GM23338 (cell line): ENCODE data around the gene CACNA1C. TPM values are rescaled to one million over a fixed set of nuclear protein-coding genes. Genes with fewer than 3 reads are reported as not detected.
A peak's percentile ranks its signal among the peaks of the same experiment; 100 is the strongest.

Experiments
- ATAC-seq: fragments of 200-7000 bp; cut with Tn5 transposase; 3 replicates; pipeline ENCODE4 v1.9.1; 2020
- DNase-seq: peaks from one replicate; pipeline ENCODE4 v3.0.0-alpha.2; 2015; ENCODE audit warnings: low spot score
- H2AFZ ChIP-seq: fragments of 200-600 bp; sonication (generic); 2 replicates; pipeline ENCODE4 v1.8.0; 2016; ENCODE audit warnings: antibody characterized with exemption, mild to moderate bottlenecking, moderate library complexity
- H3F3A ChIP-seq: fragments of 200-600 bp; sonication (generic); replicated peaks from 2 replicates; pipeline ENCODE4 v1.8.0; 2017; ENCODE audit warnings: antibody characterized with exemption, mixed run types, low read depth
- H3K27ac ChIP-seq: fragments of 200-600 bp; sonication (generic); 2 replicates; pipeline ENCODE4 v1.6.1; 2016; ENCODE audit warnings: low read depth
- H3K27me3 ChIP-seq: fragments of 200-600 bp; sonication (generic); 2 replicates; pipeline ENCODE4 v1.8.0; 2016; ENCODE audit warnings: mild to moderate bottlenecking, mixed run types, moderate library complexity; ENCODE audit not compliant: insufficient read depth
- H3K36me3 ChIP-seq: fragments of 200-600 bp; sonication (generic); 2 replicates; pipeline ENCODE4 v1.8.0; 2016; ENCODE audit warnings: mild to moderate bottlenecking; ENCODE audit not compliant: insufficient read depth
- H3K4me1 ChIP-seq: fragments of 200-600 bp; sonication (generic); 2 replicates; pipeline ENCODE4 v1.8.0; 2016; ENCODE audit warnings: mild to moderate bottlenecking, moderate library complexity; ENCODE audit not compliant: insufficient read depth
- H3K4me2 ChIP-seq: fragments of 200-600 bp; sonication (generic); 2 replicates; pipeline ENCODE4 v1.7.1; 2017; ENCODE audit warnings: mixed run types
- H3K4me3 ChIP-seq: fragments of 200-600 bp; sonication (generic); 2 replicates; pipeline ENCODE4 v1.6.1; 2016; ENCODE audit warnings: mixed run types
- H3K79me2 ChIP-seq: fragments of 200-600 bp; sonication (generic); replicated peaks from 2 replicates; pipeline ENCODE4 v1.8.0; 2017; ENCODE audit warnings: mild to moderate bottlenecking; ENCODE audit not compliant: insufficient read depth
- H3K9me2 ChIP-seq: fragments of 200-600 bp; sonication (generic); 2 replicates; pipeline ENCODE4 v1.8.0; 2017; ENCODE audit not compliant: insufficient read depth
- H4K20me1 ChIP-seq: fragments of 200-600 bp; sonication (generic); replicated peaks from 2 replicates; pipeline ENCODE4 v1.8.0; 2017; ENCODE audit warnings: mild to moderate bottlenecking; ENCODE audit not compliant: insufficient read depth
- H3K27ac Mint-ChIP-seq: 2 replicates; pipeline ENCODE4 v1.8.0; 2020; ENCODE audit warnings: inconsistent platforms, mild to moderate bottlenecking, moderate library complexity, mixed read lengths
- H3K27me3 Mint-ChIP-seq: 3 replicates; pipeline ENCODE4 v1.8.0; 2022; ENCODE audit warnings: low read depth, mild to moderate bottlenecking, moderate library complexity, mixed read lengths, inconsistent platforms; ENCODE audit not compliant: insufficient read depth, poor library complexity
- H3K36me3 Mint-ChIP-seq: 3 replicates; pipeline ENCODE4 v1.8.0; 2021; ENCODE audit warnings: low read depth, mild to moderate bottlenecking, inconsistent platforms, moderate library complexity, mixed read lengths
- H3K4me1 Mint-ChIP-seq: 3 replicates; pipeline ENCODE4 v1.8.0; 2020; ENCODE audit warnings: mild to moderate bottlenecking, inconsistent platforms, mixed read lengths
- H3K4me3 Mint-ChIP-seq: 3 replicates; pipeline ENCODE4 v1.8.0; 2021; ENCODE audit warnings: moderate library complexity, mild to moderate bottlenecking, inconsistent platforms, mixed read lengths
- H3K9me3 Mint-ChIP-seq: 3 replicates; pipeline ENCODE4 v1.8.0; 2020; ENCODE audit warnings: moderate library complexity, mild to moderate bottlenecking, inconsistent platforms, mixed read lengths
- EZH2phosphoT487 ChIP-seq: fragments of 200-600 bp; sonication (generic); IDR thresholded peaks from one replicate; pipeline ENCODE4 v1.8.1; 2018; ENCODE audit warnings: antibody characterized with exemption; ENCODE audit not compliant: unreplicated experiment
- STAT1 ChIP-seq: IDR thresholded peaks from one replicate; pipeline ENCODE4 v1.6.1; 2016; ENCODE audit warnings: antibody characterized with exemption; ENCODE audit not compliant: unreplicated experiment
- ZNF331 ChIP-seq: fragments of 250-450 bp; sonication (Bioruptor Pico); IDR thresholded peaks from 2 replicates; pipeline ENCODE4 v1.5.0; 2020; ENCODE audit warnings: low read depth, mild to moderate bottlenecking, moderate library complexity
- polyA plus RNA-seq: library from polyadenylated mRNA; unstranded; fragments of >200 nt; fragmentation: Nextera tagmentation; extraction: Ambion mirVana; gene quantifications from 2 replicates; pipeline ENCODE4 v1.2.1, GENCODE V29; 2016
- total RNA-seq: library from RNA; depleted of rRNA; stranded (reverse); fragments of >200 nt; shearing (Covaris generic); gene quantifications from 2 replicates; pipeline ENCODE4 v1.2.3, GENCODE V29; 2014
- TF ChIP-seq, protein P1 (sequence below), 2 experiments: fragments of 200-600 bp in 1 of 2; sonication (generic) in 1 of 2; conservative IDR thresholded peaks; 2 replicates each; pipeline versions ENCODE4 v1.5.1 to v1.6.1; 2016 to 2017; ENCODE audit warnings: antibody characterized with exemption in 2 of 2, low read depth in 2 of 2, mild to moderate bottlenecking in 2 of 2, moderate library complexity in 1 of 2
- TF ChIP-seq, protein P2 (sequence below): fragments of 250-450 bp; sonication (Bioruptor Pico); IDR thresholded peaks from 2 replicates; pipeline ENCODE4 v1.5.0; 2020; ENCODE audit warnings: mild to moderate bottlenecking, moderate library complexity

Gene CACNA1C
- total and polyA plus RNA-seq, 2 experiments from 2014 or later, result 0.78 to 2.1 TPM

DNA sequence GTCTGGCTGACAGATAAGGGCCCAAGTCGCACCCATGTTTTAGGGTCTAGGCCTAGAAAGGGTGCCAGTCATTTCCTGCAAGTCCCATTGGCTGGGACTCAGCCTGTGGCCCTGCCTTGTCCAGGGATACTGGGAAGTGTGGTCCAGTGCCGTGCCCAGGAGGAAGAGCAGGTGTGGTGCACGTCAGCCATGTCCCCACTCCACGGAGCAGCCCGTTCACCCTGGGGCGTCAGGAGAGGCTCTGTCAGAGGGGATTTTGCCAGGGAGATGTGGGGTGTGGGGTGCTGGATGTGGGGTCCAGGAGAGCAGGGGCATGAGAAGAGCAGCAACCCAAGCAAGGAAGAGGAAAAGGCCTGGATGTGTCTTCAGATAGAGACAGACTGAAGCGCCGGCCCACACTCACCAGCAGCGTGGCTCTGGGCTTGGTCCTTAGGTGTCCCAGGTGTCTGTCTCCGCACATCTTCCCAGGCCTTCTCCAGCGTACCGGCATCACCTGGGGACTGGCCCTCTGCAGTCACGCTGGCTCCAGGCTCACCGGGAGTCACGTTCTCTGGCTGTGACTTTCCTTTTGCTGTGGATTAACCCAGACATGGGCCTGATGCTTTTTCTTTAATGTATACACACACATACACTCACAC is 138.2 kb downstream of the CACNA1C start:
- Histone ChIP-seq H3K27me3 (no peaks in the 10 kb centered on the region), H4K20me1 (no peaks in the 10 kb centered on the region), H3K27ac (peak overlapping the region; percentile 46; the same call in 1 of the 2 replicates), H2AFZ (no peak overlapping the region), H3K4me3 (no peak overlapping the region), H3K79me2 (no peaks in the 10 kb centered on the region), H3F3A (peaks cover 11% of the 10 kb centered on the region; the same call in 1 of the 2 replicates), H3K4me1 (peaks cover 18% of the 10 kb centered on the region), H3K36me3 (no peaks in the 10 kb centered on the region), H3K4me2 (peak overlapping the region; percentile 47; the same call in 1 of the 2 replicates), H3K9me2 (no peaks in the 10 kb centered on the region)
- H3K36me3 Mint-ChIP-seq, result no peaks in the 10 kb centered on the region
- TF ChIP-seq, protein P1, sequence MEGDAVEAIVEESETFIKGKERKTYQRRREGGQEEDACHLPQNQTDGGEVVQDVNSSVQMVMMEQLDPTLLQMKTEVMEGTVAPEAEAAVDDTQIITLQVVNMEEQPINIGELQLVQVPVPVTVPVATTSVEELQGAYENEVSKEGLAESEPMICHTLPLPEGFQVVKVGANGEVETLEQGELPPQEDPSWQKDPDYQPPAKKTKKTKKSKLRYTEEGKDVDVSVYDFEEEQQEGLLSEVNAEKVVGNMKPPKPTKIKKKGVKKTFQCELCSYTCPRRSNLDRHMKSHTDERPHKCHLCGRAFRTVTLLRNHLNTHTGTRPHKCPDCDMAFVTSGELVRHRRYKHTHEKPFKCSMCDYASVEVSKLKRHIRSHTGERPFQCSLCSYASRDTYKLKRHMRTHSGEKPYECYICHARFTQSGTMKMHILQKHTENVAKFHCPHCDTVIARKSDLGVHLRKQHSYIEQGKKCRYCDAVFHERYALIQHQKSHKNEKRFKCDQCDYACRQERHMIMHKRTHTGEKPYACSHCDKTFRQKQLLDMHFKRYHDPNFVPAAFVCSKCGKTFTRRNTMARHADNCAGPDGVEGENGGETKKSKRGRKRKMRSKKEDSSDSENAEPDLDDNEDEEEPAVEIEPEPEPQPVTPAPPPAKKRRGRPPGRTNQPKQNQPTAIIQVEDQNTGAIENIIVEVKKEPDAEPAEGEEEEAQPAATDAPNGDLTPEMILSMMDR (conservative IDR thresholded peaks at IDR 0.05; ENCODE audit: low read depth in 2 of 2), result no peak
- no peak for TF ChIP-seq EZH2phosphoT487
- no peak for TF ChIP-seq ZNF331
- TF ChIP-seq, protein P2, sequence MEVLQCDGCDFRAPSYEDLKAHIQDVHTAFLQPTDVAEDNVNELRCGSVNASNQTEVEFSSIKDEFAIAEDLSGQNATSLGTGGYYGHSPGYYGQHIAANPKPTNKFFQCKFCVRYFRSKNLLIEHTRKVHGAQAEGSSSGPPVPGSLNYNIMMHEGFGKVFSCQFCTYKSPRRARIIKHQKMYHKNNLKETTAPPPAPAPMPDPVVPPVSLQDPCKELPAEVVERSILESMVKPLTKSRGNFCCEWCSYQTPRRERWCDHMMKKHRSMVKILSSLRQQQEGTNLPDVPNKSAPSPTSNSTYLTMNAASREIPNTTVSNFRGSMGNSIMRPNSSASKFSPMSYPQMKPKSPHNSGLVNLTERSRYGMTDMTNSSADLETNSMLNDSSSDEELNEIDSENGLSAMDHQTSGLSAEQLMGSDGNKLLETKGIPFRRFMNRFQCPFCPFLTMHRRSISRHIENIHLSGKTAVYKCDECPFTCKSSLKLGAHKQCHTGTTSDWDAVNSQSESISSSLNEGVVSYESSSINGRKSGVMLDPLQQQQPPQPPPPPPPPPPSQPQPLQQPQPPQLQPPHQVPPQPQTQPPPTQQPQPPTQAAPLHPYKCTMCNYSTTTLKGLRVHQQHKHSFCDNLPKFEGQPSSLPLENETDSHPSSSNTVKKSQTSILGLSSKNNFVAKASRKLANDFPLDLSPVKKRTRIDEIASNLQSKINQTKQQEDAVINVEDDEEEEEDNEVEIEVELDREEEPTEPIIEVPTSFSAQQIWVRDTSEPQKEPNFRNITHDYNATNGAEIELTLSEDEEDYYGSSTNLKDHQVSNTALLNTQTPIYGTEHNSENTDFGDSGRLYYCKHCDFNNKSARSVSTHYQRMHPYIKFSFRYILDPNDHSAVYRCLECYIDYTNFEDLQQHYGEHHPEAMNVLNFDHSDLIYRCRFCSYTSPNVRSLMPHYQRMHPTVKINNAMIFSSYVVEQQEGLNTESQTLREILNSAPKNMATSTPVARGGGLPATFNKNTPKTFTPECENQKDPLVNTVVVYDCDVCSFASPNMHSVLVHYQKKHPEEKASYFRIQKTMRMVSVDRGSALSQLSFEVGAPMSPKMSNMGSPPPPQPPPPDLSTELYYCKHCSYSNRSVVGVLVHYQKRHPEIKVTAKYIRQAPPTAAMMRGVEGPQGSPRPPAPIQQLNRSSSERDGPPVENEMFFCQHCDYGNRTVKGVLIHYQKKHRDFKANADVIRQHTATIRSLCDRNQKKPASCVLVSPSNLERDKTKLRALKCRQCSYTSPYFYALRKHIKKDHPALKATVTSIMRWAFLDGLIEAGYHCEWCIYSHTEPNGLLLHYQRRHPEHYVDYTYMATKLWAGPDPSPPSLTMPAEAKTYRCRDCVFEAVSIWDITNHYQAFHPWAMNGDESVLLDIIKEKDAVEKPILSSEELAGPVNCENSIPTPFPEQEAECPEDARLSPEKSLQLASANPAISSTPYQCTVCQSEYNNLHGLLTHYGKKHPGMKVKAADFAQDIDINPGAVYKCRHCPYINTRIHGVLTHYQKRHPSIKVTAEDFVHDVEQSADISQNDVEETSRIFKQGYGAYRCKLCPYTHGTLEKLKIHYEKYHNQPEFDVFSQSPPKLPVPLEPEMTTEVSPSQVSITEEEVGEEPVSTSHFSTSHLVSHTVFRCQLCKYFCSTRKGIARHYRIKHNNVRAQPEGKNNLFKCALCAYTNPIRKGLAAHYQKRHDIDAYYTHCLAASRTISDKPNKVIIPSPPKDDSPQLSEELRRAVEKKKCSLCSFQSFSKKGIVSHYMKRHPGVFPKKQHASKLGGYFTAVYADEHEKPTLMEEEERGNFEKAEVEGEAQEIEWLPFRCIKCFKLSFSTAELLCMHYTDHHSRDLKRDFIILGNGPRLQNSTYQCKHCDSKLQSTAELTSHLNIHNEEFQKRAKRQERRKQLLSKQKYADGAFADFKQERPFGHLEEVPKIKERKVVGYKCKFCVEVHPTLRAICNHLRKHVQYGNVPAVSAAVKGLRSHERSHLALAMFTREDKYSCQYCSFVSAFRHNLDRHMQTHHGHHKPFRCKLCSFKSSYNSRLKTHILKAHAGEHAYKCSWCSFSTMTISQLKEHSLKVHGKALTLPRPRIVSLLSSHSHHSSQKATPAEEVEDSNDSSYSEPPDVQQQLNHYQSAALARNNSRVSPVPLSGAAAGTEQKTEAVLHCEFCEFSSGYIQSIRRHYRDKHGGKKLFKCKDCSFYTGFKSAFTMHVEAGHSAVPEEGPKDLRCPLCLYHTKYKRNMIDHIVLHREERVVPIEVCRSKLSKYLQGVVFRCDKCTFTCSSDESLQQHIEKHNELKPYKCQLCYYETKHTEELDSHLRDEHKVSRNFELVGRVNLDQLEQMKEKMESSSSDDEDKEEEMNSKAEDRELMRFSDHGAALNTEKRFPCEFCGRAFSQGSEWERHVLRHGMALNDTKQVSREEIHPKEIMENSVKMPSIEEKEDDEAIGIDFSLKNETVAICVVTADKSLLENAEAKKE, result no peak
- TF ChIP-seq STAT1, result no peak
- H3K27ac Mint-ChIP-seq, result peak overlapping the region; percentile 51; the same call in 1 of the 2 replicates
- DNase-seq (no peak), ATAC-seq (peak; percentile 17)
- H3K4me3 Mint-ChIP-seq, result no peak overlapping the region
- H3K27me3 Mint-ChIP-seq, result peaks cover 12% of the 10 kb centered on the region
- H3K4me1 Mint-ChIP-seq, result peaks cover 63% of the 10 kb centered on the region
- no peaks in the 10 kb centered on the region for H3K9me3 Mint-ChIP-seq
